Stimulated activated CD8-positive, alpha-beta memory T cell treated with anti-CD3 and anti-CD28 coated beads, Interleukin-15, amount 100 ng/mL, for 48 hours (primary cell): Measurements from ENCODE around the gene HS3ST4.
"Not testable (repeated sequence)": the region's sequence is repeated elsewhere in the genome, so short reads cannot be mapped to it uniquely, and the experiment has no call there.

Source experiments
- DNase-seq, 2 donors: peaks; one replicate each; pipeline ENCODE4 v3.0.0-alpha.2; 2020; ENCODE audit warnings: low read depth in 2 of 2

The HS3ST4 gene

DNA sequence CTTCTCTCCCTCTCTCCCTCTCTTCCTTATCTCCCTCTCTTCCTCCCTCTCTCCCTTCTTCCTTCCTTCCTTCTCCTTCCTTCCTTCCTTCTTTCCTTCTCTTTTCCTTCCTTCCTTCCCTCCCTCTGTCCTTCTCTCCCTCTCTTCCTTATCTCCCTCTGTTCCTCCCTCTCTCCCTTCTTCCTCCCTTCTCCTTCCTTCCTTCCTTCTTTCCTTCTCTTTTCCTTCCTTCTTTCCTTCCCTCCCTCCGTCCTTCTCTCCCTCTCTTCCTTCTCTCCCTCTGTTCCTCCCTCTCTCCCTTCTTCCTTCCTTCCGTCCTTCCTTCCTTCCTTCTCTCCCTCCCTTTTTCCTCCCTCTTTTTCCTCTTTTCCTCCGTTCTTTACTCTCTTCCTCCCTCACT is 38.6 kb downstream of the HS3ST4 start:
- no peak for DNase-seq

DNA sequence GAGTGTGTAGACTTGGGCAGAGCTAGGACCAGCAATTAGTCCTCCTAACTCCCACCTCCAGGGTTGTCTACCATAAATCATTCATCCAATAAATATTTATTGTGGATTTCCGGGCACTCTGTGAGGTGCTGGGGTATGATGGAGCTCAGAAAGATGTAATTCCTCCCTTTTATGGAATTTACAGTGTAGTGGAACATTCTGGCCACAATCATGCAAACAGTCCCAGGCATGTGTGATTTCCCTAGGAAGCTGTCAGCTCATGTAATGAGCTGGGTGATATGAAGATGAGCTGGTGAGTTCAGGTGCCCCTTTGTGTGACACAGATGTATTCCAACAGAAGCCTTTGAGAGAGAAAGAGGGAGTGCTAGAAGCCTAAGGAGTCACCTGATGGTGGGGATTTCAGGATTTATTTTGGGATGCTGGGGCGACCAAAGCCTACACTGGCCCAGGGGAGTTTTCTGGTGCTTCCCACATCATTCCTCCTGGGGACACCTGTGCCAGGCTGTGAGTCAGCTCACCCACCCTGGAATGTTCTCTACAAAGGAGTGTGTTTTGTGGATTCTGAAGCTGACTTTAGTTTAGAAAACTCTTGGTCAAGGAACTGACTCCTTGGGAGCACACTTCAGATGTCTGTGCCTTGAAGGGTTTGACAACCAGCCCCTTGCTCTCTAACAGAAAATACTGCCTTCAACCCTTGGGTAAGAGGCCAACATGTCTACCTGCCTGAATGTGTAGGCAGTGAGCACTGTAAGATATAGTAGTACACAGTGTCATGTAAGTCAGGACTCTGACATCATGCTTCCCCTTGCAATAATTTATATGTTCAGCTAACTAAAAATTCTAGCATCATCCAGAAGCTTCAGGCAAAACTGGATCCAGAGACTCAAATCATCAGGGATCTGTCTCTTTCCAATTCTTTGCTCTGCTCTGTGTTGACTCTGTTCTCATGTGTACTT is 42.9 kb downstream of the HS3ST4 start:
- no peak for DNase-seq

DNA sequence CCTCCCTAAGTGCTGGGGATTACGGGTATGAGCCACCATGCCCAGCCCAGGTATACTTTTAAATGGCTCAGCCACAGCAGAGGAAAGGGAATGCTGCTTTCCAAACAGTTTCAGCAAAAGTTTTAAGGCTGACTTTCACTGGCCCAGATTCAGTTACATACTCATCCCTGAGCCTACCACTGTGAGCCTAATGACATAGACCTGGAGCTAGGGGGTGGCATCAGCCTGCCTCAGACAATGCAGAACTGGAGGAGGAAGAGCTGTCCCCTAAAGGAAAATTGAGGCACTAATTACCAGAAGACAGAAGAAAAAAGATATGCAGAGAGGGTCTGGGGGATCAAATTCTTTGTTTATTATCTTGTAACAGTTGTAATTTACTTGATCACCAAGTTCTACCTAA is 43.9 kb downstream of the HS3ST4 start:
- no peak for DNase-seq

DNA sequence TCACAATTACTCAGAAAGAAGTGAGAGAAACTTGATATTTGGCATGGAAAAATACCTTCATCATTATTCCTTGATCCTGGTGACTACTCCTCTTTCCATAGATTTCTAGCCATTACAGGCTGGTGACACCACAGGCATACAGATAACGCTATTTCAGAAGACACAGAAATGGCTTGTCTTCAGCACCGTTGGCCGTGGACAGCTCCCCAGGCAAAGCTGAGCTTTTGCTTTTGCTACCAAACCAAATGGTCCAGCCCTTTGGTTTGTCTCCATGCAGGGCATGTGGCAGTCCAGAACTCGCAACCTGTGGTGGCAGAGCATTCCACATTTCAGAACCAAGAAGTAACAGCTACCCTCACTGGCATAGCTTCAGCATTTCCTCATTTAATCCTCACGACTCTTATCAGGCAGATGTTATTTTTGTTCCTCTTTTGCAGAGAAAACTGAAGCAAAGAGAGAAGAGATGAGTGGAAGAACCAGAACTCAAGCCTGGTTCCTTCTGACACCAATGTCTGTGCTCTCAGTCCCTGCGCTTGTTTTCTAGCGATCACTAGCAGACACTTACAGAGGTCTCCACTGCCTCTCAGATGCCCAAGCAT is 55.5 kb downstream of the HS3ST4 start:
- no peak for DNase-seq

DNA sequence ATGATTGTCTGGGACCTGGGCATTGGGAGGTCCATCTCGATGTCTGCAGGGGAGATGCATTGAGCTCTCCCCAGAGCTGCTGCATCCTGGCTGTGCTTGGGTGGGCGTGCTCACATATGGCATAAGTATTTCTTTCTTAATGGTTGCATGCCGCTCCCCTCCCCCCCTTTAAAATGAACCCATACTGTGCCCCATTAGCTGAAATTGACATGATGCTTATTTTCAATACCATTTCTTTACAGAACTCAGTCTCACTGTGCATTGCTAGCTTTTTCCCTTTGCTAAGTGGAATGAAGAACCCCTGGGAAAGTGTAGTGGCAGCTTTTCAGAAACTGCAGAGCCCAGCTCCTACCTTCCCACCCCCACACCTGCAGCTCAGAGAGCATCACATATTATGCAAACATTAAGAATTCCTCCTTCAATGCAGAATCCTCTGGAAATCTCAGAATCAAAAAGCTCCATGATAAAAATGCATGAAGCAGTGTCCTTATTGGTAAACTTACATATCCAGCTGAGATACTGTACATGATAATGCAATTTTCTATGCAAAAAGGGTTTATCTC is 56.4 kb downstream of the HS3ST4 start:
- DNase-seq: no peak

DNA sequence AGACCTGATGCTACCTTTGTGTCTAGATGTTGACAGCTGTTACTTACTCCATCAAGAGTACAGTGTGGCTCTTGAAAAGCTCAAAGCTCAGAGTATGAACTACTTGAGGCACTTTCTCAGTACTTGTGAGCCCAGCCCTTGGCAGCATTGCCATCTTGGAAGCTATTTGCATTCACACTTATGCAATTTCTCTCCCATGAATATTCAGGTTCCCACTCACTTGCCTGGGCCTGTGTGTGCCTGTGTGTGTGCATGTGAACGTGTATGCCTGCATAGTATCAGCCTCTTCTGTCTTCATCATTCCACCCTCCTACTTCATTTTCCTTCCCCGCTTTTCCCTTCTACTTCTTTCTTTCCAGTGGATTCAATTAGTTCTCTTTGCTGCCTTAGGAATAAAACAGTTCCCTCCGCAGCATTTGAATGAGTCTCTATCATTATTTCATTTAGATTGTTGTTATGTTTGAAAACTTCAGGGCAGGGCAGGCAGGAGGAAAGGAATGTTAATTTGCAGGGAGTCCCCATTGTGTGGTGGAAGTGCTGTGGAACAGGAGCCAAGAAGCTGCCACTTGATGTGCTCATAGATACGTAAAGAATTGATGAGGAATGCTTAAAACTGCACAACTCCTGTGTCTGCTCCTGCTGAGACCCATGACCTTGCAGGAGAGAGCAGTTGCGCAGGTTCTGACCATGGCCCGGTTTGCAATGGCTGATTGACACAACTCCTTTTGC is 58.9 kb downstream of the HS3ST4 start:
- DNase-seq: no peak

DNA sequence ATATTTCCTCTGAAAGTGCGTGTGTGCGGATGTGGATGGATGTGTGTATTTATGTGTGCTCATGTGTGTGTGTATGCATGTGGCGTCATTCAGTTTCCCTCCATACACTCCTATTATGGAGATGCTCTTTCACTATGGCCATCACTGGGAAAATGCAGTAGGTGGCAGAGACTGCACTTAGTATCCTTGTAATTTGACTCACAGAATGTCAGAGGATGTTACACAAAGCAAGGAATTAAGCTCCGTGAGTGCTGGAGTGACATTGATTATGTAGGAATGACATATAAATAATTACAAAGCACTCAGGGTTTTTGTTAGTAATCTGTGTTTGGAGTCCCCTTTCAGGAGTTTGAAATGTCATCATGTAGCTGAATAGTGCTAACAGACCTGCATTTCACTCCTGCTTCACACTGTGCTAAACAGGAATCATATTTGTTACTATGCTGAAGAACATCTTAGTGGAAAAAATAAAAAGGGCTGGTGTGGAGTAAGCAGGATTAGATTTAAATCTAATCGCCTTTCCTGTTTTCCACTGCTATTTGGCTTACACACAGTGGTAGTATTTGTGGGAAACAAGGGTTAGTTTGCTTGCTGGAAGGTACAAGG is 59.6 kb downstream of the HS3ST4 start:
- no peak for DNase-seq

DNA sequence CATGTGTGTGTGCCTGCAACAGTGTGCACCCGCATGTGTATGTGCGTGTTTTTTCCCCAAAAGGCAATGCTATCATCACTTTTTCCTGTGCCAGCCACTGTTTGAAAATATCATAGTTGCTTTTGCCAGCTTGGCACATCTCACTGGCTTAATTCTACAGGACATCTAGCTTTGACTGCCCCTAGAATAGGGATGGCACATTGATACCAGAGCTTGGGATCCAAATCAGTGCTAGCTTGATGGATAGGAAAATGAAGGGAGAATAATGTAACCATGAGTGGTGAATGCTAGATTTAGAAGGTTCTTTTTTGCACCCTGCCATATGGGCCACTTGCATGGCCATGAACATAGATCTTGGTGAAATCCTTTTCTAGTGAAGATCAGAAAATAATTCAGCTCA is 72.7 kb downstream of the HS3ST4 start:
- DNase-seq: no peak

DNA sequence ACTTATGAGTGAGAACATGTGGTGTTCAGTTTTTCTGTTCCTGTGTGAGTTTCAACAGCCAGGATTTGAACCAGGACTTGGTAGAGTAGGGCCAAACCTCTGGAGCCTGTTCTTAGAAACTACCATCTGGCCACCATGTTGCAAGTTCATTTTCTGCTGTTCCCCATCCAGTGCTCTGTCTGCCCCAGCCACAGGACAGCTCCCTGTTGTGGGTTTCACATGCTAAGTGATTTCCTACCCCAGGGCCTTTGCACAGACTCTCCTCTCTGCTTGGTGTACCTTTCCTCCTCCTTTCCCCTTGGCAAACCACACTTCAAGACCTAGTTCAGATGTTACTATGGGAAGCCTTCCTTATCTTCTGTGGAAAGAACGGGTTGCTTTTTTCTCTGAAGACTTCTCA is 79.5 kb downstream of the HS3ST4 start:
- no peak for DNase-seq

DNA sequence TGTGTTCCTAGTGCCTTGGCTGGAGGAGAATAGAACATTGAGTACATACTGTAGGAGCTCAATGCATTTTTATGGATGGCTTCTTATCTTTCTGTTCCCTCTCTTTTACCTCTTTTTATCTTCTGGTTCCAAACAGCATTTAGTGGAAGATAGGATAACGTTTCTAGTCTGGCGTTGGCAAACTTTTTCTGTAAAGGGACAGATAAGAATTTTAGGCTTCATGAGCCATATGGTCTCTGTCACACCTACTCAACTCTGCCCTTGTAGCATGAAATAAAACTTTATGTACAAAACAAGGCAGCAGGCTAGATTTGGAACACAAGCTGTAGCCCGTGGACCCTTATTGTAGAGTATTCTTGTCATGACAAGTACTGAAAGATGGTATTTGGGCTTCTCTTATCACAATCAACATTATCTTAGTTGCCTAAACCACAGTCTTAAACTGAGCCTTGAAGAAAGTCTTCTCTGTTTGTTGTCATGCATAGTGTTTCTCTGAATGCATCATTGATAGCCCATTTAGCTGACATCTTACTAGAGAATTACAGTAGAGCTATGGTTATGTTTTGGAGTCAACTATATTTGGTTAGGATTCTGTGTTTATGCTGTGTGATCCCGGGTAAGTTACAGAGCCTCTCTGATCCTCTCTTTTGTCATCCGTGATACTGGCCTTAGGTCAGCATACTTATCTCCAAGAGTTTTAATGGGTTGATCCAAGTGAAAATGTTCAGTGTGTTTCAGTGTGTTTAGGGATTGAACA is 80.2 kb downstream of the HS3ST4 start:
- no peak for DNase-seq

DNA sequence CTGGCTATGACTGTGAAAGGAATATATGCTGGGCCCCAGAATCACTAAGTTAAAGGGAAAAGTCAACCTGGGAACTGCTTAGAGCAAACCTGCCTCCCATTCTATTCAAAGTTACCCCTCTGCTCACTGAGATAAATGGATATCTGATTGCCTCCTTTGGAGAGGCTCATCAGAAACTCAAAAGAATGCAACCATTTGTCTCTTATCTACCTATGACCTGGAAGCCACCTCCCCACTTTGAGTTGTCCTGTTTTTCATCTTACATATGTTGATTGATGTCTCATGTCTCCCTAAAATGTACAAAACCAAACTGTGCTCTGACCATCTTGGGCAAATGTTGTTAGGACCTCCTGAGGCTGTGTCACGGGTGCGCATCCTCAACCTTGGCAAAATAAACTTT is 84.5 kb downstream of the HS3ST4 start:
- DNase-seq: not testable (repeated sequence)

DNA sequence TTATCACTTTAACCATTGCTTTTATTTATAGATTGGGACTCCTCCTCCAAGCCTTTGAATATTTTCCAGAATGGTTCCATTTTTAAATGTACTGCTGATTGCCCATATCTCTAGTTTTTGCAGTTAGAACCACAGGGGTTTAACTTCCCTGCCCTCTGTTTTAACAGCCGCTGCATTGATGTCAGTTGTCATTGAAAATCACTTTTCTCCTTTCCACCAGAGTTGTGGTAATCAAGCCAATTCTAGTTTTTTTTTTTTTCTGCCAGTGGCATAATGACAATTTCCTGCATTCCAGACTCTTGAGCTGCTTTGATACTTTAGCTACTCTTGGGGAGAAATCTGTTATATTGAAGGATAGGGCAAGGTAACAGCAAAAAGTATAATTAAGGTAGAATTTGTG is 91.5 kb downstream of the HS3ST4 start:
- no peak for DNase-seq

DNA sequence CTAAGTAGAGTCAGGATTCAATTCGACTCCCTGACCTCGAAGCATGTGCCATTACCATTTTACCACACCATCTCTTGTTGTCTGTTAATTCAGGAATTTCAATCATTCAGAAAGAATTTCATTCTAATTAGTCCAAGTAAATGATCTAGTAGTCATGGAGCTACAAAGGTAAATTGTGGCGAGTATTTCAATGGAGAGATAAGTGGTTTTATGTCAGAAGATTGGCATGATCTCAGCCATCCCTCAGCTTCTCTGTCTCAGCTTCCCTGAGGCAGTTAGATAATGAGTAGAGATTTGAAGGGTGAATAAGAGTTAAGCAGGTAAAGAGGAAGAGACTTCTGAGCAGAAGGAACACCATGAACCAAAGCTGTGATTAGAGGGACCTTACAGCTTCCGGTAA is 93.6 kb downstream of the HS3ST4 start:
- no peak for DNase-seq

DNA sequence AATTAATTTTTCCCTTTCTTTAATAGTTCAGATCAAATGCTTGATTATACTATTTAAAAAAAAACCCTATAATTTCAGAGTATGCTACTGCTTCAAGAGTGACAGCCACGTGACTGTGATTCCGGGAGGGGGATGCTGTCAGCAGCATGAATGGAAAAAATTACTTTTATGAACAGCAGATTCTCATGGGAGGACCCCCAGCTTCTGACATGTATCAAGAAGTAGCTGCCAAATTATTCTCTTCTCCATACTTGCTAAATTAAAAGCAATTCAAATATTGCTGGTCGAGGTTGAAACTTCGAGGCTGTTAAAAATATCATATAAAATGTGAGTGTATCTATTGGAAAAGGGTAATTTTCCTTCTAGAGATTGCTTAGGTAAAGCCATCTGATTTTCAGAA is 95.0 kb downstream of the HS3ST4 start:
- no peak for DNase-seq

DNA sequence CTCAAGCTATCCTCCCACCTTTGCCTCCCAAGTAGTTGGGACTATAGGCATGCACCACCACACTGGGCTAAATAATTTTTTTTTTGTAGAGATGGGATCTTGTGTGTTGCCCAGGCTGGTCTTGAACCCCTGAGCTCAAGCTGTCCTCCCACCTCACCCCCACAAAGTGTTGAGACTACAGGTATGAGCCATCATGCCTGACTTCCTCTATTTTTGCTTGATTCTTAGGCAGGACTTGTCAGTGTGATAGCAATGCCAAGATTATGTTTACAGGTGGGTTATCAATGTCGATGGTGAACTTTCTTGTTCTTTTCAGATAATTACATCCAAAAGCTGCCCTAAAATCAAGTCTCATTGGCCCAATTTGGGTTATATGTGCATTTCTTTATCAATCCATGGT is 96.9 kb downstream of the HS3ST4 start:
- no peak for DNase-seq

DNA sequence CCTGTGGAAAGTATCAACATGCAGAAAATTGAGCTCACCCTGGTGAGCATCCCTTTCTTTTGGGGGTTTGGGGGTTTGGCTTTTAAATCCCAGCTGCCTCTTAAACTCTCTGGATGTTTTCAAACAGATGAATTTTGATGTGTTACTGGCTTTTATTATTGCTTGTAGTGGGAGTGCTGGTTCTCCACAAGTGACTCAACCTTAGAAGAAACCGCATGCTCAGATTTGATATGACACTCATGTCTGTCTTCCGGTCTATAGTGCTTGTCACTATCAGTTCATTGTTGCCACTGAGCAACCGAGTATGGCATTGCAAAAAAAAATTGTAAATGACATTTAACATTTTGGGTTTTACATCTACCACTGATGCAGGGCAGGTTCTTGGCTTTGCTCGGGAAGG is 104.5 kb downstream of the HS3ST4 start:
- no peak for DNase-seq

DNA sequence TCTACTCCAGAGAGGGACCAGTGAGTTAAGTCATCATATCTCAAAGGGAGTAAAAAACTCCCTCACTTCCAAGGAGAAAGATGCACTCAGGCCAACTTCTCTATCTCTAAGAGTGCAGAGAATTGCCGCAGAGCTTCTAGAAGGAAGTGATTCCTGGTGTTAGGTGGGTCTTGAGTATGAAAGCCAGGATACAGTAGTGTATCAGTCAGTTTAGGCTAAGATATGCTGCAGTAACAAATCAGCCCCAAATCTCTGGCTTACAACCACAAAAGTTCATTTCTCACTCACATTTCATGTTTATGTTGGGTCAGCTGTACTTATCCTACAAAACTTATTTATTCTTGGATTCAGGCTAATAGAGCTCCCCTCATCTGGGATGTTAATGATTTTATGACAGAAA is 106.3 kb downstream of the HS3ST4 start:
- no peak for DNase-seq

DNA sequence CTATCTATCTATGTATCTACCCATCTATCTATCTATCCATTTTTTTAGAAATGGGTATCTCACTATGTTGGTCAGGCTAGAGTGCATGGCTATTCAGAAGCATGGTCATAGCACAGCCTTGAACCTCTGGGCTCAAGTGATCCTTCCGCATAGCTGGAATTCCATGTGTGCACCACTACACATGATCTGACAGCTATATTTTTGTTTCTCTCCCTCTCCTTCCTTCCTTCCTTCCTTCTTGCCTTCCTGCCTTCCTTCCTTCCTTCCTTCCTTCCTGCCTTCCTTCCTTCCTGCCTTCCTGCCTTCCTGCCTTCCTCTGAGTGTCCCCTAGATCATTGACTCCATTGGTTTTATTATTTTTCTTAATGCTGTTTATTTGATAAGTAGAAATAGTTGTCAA is 108.1 kb downstream of the HS3ST4 start:
- DNase-seq: no peak

DNA sequence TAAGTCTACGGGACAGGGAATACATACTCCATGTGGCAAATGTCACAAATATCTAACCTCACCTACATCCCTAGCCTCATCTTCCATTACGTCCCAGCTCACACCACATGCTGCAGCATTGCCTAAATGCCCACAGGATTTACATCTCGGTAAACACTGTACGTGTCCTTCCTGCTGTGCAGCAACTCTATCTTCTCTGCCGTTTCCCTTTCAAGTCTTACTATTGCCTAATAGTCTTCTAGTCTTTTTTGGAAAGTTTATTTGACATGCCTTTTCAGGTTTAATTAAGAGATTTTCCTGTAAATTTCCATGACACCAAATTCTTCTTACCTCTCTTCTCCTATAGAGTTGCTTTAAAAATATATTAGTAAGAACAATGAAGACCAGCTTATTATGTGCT is 120.5 kb downstream of the HS3ST4 start:
- DNase-seq: no peak

DNA sequence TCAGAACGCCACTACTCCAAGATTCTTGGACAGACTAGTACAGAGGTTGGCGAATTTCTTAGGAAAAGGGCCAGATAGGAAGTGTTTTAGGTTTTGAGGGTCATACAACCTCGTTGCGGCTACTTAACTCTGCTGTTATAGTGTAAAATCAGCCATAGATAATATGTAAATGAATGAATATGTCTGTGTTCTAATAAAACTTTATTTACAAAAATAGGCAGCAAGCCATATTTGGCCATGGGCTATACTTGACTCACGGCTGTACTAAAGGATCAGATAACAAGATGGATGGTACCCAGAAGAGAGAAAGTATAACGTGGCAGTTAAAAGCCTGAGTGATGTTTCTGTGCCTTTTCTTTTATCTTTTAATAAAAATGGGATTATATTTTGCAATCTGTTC is 125.5 kb downstream of the HS3ST4 start:
- no peak for DNase-seq

DNA sequence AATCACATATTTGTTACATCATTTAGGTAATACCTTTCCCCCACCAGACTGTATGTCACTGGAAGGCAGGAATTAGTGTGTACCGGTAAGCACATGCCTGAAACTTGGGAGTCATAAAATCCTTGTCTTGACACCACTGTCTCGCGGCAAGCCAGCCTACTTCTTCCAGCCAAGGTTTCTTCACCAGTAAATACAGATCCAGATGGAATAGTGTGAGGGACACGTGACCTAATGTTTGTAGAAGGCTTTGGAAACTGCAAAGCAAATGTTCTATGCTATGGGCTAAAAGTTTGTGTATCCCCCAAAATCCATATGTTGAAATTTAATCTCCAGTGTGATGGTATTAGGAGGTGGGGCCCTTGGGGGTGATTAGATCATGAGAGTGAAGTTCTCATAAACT is 126.1 kb downstream of the HS3ST4 start:
- no peak for DNase-seq
